ENCODE results near the gene HOXA3. TPM values are rescaled to one million over a fixed set of nuclear protein-coding genes. Genes with fewer than 3 reads are reported as not detected.

HOXA3 gene
- polyA plus RNA-seq, 6 donors from 2014 or later: not detected

DNA sequence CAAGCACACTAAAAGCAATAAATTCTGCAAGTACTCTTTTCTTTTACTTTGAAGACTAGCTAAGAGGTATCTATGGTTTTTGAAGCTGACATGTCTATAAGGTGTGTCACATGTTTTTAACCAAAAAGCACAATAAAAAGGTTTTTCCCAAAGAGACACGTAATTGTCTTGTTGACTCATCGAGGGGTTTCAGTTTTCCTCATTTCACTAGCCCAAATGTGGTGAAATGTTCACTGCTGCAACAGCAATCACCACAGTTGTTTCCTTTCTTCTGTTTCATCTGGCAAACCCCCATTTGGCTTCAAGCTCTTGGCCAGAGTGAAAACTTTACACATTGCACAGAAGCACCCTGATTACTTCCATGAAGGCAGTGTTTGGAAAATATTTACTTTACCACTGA is 18.0 kb downstream of the HOXA3 start:
- Mint-ChIP-seq H3K4me3 (no peak overlapping the region), H3K36me3 (no peaks in the 10 kb centered on the region), H3K27ac (no peak overlapping the region), H3K27me3 (peaks cover 47 to 77% (median 72%) of the 10 kb centered on the region in 3 donors), H3K9me3 (no peaks in the 10 kb centered on the region), H3K4me1 (no peaks in the 10 kb centered on the region)
- no peak for ATAC-seq (ENCODE audit: low read depth in 2 of 2)
- no peak for DNase-seq

DNA sequence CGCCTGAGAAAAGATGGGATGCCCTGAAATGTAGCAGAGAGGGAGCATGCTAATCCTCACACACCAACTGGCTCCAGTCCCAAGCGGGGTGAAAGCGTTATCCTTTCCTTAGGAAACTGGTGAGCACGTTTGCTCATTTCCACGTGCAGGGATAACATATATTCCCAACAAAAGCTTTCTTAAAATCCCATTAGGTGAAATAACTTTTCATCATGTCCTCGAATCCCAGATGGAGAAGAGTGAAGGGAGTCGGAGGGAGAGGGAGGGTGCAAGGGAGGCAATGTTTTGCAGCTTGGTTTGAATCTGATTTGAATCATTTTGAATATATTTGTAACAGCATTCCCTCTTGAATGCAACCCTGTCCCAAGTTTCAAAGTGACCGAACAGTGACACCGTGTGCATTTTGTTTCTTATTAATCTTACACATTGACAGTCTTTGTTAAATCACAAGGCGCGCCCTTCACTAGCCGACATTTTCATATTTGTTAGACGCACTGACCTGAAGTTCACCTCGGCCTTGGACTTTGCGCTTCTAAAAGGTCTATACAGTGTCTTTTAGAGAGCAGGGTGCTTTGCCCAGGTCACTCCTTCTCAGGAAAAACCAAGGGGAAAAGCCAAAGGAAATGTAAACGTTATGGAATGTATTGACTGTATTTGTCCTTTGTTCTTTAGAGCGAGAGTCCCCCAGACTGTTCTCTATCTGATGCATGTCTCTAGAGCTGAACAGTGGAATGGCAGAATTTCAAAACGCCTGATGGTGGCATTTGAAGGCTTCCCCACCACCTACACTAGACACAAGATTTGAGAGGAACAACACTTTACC is 18.8 kb downstream of the HOXA3 start:
- no peaks in the 10 kb centered on the region for H3K4me1 Mint-ChIP-seq
- H3K27ac Mint-ChIP-seq: no peak overlapping the region
- H3K36me3 Mint-ChIP-seq: no peaks in the 10 kb centered on the region
- H3K27me3 Mint-ChIP-seq: peaks cover 52 to 79% (median 75%) of the 10 kb centered on the region in 3 donors
- peaks cover 0 to 3% (median 0%) of the 10 kb centered on the region in 7 donors for H3K9me3 Mint-ChIP-seq
- H3K4me3 Mint-ChIP-seq: no peak overlapping the region
- DNase-seq: no peak
- ATAC-seq (ENCODE audit: low read depth in 2 of 2): no peak

DNA sequence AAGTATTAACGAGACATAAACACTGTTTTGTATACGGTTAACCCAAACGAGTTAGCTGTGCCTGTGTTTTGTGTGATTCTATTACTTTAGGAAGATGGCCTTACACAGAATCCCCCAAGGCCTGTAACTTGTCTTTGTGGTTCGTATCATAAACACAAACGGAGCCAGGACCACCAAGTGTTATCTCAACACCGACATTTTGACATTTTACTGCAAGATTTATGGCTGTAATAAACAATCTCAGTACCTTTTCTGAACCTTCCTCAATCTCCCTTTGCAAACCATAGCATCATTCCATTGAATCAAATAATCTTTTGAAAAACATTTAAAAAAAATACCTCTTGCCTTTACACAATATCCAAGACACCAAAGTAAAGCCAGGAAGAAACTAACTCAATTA is 19.4 kb downstream of the HOXA3 start:
- ATAC-seq (ENCODE audit: low read depth in 2 of 2) (no peak), DNase-seq (no peak)
- H3K9me3 Mint-ChIP-seq: peaks cover 0 to 3% (median 0%) of the 10 kb centered on the region in 7 donors
- H3K4me1 Mint-ChIP-seq: no peaks in the 10 kb centered on the region
- H3K36me3 Mint-ChIP-seq: no peaks in the 10 kb centered on the region
- peak overlapping the region in 1 of 8 donors; percentile 9 for H3K4me3 Mint-ChIP-seq
- no peak overlapping the region for H3K27ac Mint-ChIP-seq
- H3K27me3 Mint-ChIP-seq: peaks cover 53 to 81% (median 76%) of the 10 kb centered on the region in 3 donors

GRCh38 chr7:27132214-27132613 is 20.2 kb downstream of the HOXA3 start:
- ATAC-seq (ENCODE audit: low read depth in 2 of 2) (no peak), DNase-seq (no peak)
- no peaks in the 10 kb centered on the region for H3K36me3 Mint-ChIP-seq
- H3K27ac Mint-ChIP-seq: no peak overlapping the region
- H3K4me3 Mint-ChIP-seq: peak overlapping the region in 2 of 8 donors; percentile 15 to 42
- no peaks in the 10 kb centered on the region for H3K4me1 Mint-ChIP-seq
- peaks cover 0 to 3% (median 0%) of the 10 kb centered on the region in 7 donors for H3K9me3 Mint-ChIP-seq
- H3K27me3 Mint-ChIP-seq: peaks cover 47 to 81% (median 76%) of the 10 kb centered on the region in 3 donors

DNA sequence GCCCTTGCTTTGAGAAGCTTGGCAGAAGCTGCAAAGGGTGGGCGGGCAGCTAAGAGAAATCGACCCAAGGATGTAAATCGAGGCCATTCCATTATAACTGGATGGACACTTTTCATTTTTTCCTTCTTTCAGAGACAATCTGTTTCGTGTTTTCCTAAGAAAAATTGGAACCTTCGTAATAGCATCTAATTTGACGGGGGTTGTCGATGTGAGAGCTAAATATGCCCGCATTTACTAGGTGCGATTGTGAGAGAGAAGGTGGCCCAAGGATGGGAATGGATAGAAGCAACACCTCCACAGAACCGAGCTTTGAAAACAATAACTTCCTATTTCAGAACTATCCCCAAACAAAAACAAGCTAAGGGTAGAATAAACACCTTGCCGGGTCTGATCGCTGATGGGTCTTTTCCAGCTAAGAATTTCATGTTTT is 21.0 kb downstream of the HOXA3 start:
- peaks cover 44 to 81% (median 78%) of the 10 kb centered on the region in 3 donors for H3K27me3 Mint-ChIP-seq
- H3K4me3 Mint-ChIP-seq: peak overlapping the region; percentile 54 to 91 (median 78)
- H3K36me3 Mint-ChIP-seq: no peaks in the 10 kb centered on the region
- H3K4me1 Mint-ChIP-seq: no peaks in the 10 kb centered on the region
- ATAC-seq (ENCODE audit: low read depth in 2 of 2): peak in 1 of 2 donors; percentile 11
- DNase-seq: no peak
- H3K9me3 Mint-ChIP-seq: peaks cover 0 to 3% (median 0%) of the 10 kb centered on the region in 7 donors
- no peak overlapping the region for H3K27ac Mint-ChIP-seq

DNA sequence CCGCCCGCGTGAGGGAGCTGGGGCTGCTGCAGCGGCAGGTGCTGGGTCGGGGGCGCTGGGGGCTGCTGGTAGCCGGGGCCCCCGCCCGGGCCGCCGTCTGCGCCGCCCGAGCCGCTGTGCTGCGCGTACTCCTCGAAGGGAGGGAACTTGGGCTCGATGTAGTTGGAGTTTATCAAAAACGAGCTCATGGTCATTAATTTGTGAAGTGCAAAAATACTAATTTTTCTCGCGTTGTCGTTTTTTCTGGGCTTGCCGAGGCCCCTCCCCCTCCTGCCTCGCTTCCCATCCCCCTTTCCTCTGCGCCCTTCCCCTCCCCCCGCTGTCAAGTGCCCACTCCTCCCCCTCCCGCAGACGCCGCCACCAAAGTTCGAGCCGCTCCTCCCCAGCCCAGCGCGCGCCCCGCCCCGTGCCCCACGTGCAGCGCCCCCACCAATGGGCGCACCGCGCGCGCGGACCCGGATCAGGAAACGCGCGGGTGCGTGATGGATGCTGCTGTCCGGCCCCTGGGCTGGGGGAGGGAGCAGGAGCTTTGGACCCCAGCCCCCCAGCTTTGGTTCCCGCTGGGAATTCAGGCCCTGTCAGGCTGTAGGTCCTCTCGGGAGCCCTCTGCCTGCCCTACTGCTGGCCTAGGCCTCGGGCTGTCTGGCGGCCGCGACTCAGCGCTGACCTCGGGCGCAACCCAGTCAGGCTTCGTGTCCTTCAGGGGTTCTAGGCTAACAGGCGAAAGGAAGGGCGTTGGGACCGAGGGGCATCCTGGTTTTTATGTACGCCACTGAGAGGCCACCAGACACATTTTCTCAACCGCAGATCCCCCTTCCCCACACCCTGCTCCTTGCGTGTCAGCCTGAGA is 21.6 kb downstream of the HOXA3 start, which contains the start of gene HOXA4:
Gene HOXA4, minus strand, starts transcription at position 218 of the 850 bp plus-strand sequence. Its CDS starts 24 bp downstream, at position 194.
- H3K27me3 Mint-ChIP-seq: peaks cover 37 to 81% (median 78%) of the 10 kb centered on the region in 3 donors

GRCh38 chr7:27129729-27130539 is 22.4 kb downstream of the HOXA3 start:
- H3K4me3 Mint-ChIP-seq: peak overlapping the region in 6 of 8 donors; percentile 50 to 85 (median 64)
- ATAC-seq (ENCODE audit: low read depth in 2 of 2) (peak; percentile 20 to 24), DNase-seq (no peak)
- peaks cover 36 to 81% (median 79%) of the 10 kb centered on the region in 3 donors for H3K27me3 Mint-ChIP-seq
- H3K36me3 Mint-ChIP-seq: no peaks in the 10 kb centered on the region
- H3K27ac Mint-ChIP-seq: no peak overlapping the region
- no peaks in the 10 kb centered on the region for H3K4me1 Mint-ChIP-seq
- H3K9me3 Mint-ChIP-seq: peaks cover 0 to 3% (median 0%) of the 10 kb centered on the region in 7 donors

More for the DNA sequence above, 21.6 kb downstream of the HOXA3 start, which contains the start of gene HOXA4:
- ATAC-seq (ENCODE audit: low read depth in 2 of 2) (peak; percentile 90 to 95), DNase-seq (peak; percentile 53)
- no peak within 1 kb of the TSS for H3K27ac Mint-ChIP-seq
- peak within 1 kb of the TSS; percentile 54 to 91 (median 78) for H3K4me3 Mint-ChIP-seq
- no peaks in the 10 kb centered on the region for H3K4me1 Mint-ChIP-seq
- H3K9me3 Mint-ChIP-seq: peaks cover 0 to 3% (median 0%) of the 10 kb centered on the region in 7 donors
- no peaks in the 10 kb centered on the region for H3K36me3 Mint-ChIP-seq

DNA sequence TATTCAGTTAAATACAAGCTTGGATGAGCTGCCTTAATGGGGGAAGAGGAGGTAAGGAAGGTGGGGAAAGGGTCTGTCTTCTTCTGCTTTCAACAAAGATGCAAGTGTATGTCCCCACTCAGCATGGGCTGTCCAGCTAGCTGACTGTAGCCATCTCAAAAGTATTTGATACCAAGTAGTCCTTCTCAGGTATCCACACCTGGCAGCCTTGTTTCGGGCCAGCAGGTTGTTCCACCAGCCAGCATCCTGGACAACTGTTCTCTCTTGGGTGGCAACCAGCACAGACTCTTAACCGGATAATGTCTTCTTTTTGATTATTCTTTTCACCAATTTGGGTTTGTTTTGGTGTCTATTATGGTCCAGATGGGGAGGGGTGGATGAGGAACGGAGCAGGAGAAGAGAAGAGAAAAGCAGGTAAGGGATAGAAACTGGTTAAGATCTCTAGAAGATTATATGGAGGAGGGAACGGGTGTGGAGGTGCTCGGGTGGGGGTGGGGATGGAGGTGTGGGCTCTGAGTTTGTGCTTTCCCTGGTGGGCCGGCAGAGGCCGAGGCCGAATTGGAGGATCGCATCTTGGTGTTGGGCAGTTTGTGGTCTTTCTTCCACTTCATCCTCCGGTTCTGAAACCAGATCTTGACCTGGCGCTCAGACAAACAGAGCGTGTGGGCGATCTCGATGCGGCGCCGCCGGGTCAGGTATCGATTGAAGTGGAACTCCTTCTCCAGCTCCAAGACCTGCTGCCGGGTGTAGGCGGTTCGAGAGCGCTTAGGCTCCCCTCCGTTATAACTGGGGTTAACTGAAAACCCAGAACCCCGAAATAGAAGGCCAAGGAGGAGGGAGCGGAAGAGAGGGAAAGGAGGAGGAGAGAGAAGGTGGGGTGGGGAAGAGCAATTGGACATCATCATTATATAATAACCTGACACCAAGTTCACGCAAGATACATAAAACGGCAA is 23.3 kb downstream of the HOXA3 start:
- Mint-ChIP-seq H3K27me3 (peaks cover 29 to 81% (median 79%) of the 10 kb centered on the region in 3 donors), H3K4me1 (no peaks in the 10 kb centered on the region), H3K4me3 (peak overlapping the region in 6 of 8 donors; percentile 23 to 85 (median 66)), H3K27ac (no peak overlapping the region), H3K9me3 (peaks cover 0 to 3% (median 0%) of the 10 kb centered on the region in 7 donors), H3K36me3 (no peaks in the 10 kb centered on the region)
- ATAC-seq (ENCODE audit: low read depth in 2 of 2) (no peak), DNase-seq (no peak)

DNA sequence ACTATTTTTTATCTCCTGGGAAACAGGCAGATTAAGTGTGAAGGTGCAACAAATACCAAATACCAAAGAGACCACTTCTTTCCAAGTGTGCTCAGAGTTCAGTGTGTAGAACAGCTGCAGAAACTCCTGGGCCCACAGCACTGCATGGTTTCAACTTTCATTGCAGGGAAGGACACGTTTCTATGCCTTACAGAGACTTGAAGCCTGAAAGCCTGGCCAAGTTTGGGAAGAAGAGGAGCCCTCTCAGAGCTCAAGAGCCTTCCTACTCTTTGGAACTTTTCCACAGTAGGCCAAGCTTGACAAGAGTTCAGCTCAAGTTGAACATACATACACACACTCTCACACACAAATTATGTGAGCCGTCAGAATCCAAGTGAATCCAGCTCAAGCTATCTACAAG is 24.3 kb downstream of the HOXA3 start:
- H3K27ac Mint-ChIP-seq: no peak overlapping the region
- ATAC-seq (ENCODE audit: low read depth in 2 of 2) (no peak), DNase-seq (no peak)
- H3K4me3 Mint-ChIP-seq: peak overlapping the region in 1 of 8 donors; percentile 63
- no peaks in the 10 kb centered on the region for H3K4me1 Mint-ChIP-seq
- H3K36me3 Mint-ChIP-seq: no peaks in the 10 kb centered on the region
- H3K27me3 Mint-ChIP-seq: peaks cover 21 to 78% (median 77%) of the 10 kb centered on the region in 3 donors
- H3K9me3 Mint-ChIP-seq: peaks cover 0 to 3% (median 0%) of the 10 kb centered on the region in 7 donors

GRCh38 chr7:27126596-27127327 is 25.6 kb downstream of the HOXA3 start:
- H3K36me3 Mint-ChIP-seq: no peaks in the 10 kb centered on the region
- H3K27ac Mint-ChIP-seq: no peak overlapping the region
- ATAC-seq (ENCODE audit: low read depth in 2 of 2) (no peak), DNase-seq (no peak)
- peaks cover 0 to 3% (median 0%) of the 10 kb centered on the region in 7 donors for H3K9me3 Mint-ChIP-seq
- H3K27me3 Mint-ChIP-seq: peaks cover 19 to 69% (median 65%) of the 10 kb centered on the region in 3 donors
- H3K4me3 Mint-ChIP-seq: no peak overlapping the region
- no peaks in the 10 kb centered on the region for H3K4me1 Mint-ChIP-seq

- Mint-ChIP-seq H3K4me1 (no peaks in the 10 kb centered on the region), H3K9me3 (peaks cover 0 to 3% (median 0%) of the 10 kb centered on the region in 7 donors), H3K27me3 (peaks cover 19 to 62% (median 61%) of the 10 kb centered on the region in 3 donors), H3K27ac (no peak overlapping the region), H3K4me3 (no peak overlapping the region), H3K36me3 (no peaks in the 10 kb centered on the region)
- ATAC-seq (ENCODE audit: low read depth in 2 of 2): no peak
- no peak for DNase-seq
These were observed 26.4 kb downstream of the HOXA3 start for GRCh38 chr7:27125986-27126394.

All from naive B cell (primary cell).